GM19043 (cell line): ENCODE results near the gene KLHL7.
"Not testable (repeated sequence)": the region's sequence is repeated elsewhere in the genome, so short reads cannot be mapped to it uniquely, and the experiment has no call there.

ENCODE experiments used
- ATAC-seq: cut with Tn5 transposase; IDR thresholded peaks from one replicate; pipeline ENCODE4 v1.9.1; 2021; ENCODE audit warnings: low read depth; ENCODE audit not compliant: unreplicated experiment

Gene KLHL7

GRCh38 chr7:23211589-23211988 lies 106.0 kb downstream of the KLHL7 start:
- no peak for ATAC-seq

- ATAC-seq = no peak
These were observed 106.8 kb downstream of the KLHL7 start for GRCh38 chr7:23212395-23212794.

GRCh38 chr7:23212841-23213240 lies 107.3 kb downstream of the KLHL7 start:
- no peak for ATAC-seq

GRCh38 chr7:23213755-23214154 lies 108.2 kb downstream of the KLHL7 start:
- no peak for ATAC-seq

GRCh38 chr7:23214423-23214822 lies 108.8 kb downstream of the KLHL7 start:
- ATAC-seq = no peak

GRCh38 chr7:23214938-23215337 lies 109.4 kb downstream of the KLHL7 start:
- no peak for ATAC-seq

- no peak for ATAC-seq
These were observed 110.4 kb downstream of the KLHL7 start for GRCh38 chr7:23216021-23216420.

- ATAC-seq = no peak
These were observed 112.6 kb downstream of the KLHL7 start for GRCh38 chr7:23218196-23218595.

- no peak for ATAC-seq
These were observed 115.2 kb downstream of the KLHL7 start for GRCh38 chr7:23220690-23221305.

- ATAC-seq = no peak
These were observed 117.0 kb downstream of the KLHL7 start for GRCh38 chr7:23222439-23223030.

- ATAC-seq = not testable (repeated sequence)
These were observed 118.8 kb downstream of the KLHL7 start for GRCh38 chr7:23224364-23224763.

- no peak for ATAC-seq
These were observed 121.4 kb downstream of the KLHL7 start for GRCh38 chr7:23226844-23227450.
